Ovary (tissue), 9 donors: Measurements from ENCODE around the gene TAOK1. TPM values are rescaled to one million over a fixed set of nuclear protein-coding genes. Genes with fewer than 3 reads are reported as not detected.
"Not testable (repeated sequence)": the region's sequence is repeated elsewhere in the genome, so short reads cannot be mapped to it uniquely, and the experiment has no call there.

Experiments
- DNase-seq, 5 donors: peaks; one replicate each; pipeline ENCODE4 v3.0.0-alpha.2; 2019 to 2020
- H3K27ac ChIP-seq, 2 donors: fragments of 200-600 bp; one replicate each; pipeline versions ENCODE4 v1.5.1 to v1.8.0; 2019 to 2022
- H3K27me3 ChIP-seq: fragments of 200-600 bp; one replicate; pipeline ENCODE4 v1.8.0; 2022
- H3K36me3 ChIP-seq: fragments of 200-600 bp; sonication (generic); one replicate; pipeline ENCODE4 v1.5.1; 2019
- H3K4me1 ChIP-seq: one replicate; pipeline ENCODE4 v1.8.1; 2013; ENCODE audit warnings: mild to moderate bottlenecking, moderate library complexity; ENCODE audit not compliant: insufficient read depth
- H3K4me3 ChIP-seq: fragments of 200-600 bp; sonication (generic); one replicate; pipeline ENCODE4 v1.5.1; 2017
- H3K9me3 ChIP-seq, 2 donors: fragments of 200-600 bp in 1 of 2; sonication (generic) in 1 of 2; one replicate each; pipeline versions ENCODE4 v1.5.1 to v1.8.1; 2013 to 2019; ENCODE audit warnings: mild to moderate bottlenecking in 1 of 2, moderate library complexity in 1 of 2
- CTCF ChIP-seq, 3 donors: fragments of 450-650 bp in 2 of 3; fragments of 200-600 bp in 1 of 3; IDR thresholded peaks; one replicate each; pipeline versions ENCODE4 v1.5.1 to v1.8.0; 2016 to 2022; ENCODE audit warnings: antibody characterized with exemption in 3 of 3, mild to moderate bottlenecking in 1 of 3
- EP300 ChIP-seq: sonication (generic); formaldehyde crosslinking; IDR thresholded peaks from one replicate; pipeline ENCODE4 v1.6.1; 2017; ENCODE audit warnings: antibody characterized with exemption
- POLR2A ChIP-seq: fragments of 450-650 bp; IDR thresholded peaks from one replicate; pipeline ENCODE4 v1.6.1; 2017; ENCODE audit warnings: antibody characterized with exemption, mild to moderate bottlenecking, moderate library complexity
- WGBS, 3 donors: extraction: QIAGEN DNeasy Blood & Tissue Kit in 1 of 3; methylation state at CpG; one replicate each; pipeline versions ENCODE4 v1.1.5 to v1.1.7; 2013 to 2017; 5-methylcytosine and 5-hydroxymethylcytosine counted together
- intact Hi-C, 4 donors: fragments of 100-400 bp; cut with DNase I; formaldehyde crosslinking; loops; one replicate each; pipeline versions ENCODE4 v1.11.0 to v1.15.1; 2022 to 2023
- polyA plus RNA-seq, 2 donors: library from polyadenylated mRNA; stranded (reverse); fragments of 200-250 nt in 1 of 2; fragments of 350-450 nt in 1 of 2; fragmentation: Illumina TruSeq in 1 of 2; extraction: RNeasy Lipid Tissue Mini Kit (QIAGEN cat#74804) in 1 of 2; gene quantifications; one replicate each; pipeline ENCODE4 v1.2.3, GENCODE V29; 2013 to 2014
- total RNA-seq, 7 donors: library from RNA; depleted of rRNA in 2 of 7; stranded (reverse); fragments of >200 nt in 2 of 7; fragmentation: NEBNext Ultra II Directional in 3 of 7; extraction: Animal tissue kit (Norgen Biotek cat#: 25700) in 3 of 7; gene quantifications; one replicate each; pipeline versions ENCODE4 v1.1.0 to v1.2.4, GENCODE V29; 2016 to 2023
- donor health status: DM: no; HTN: no; CAD: no; lungs with moderate emphysema.
- donor health status: DM: no; HTN: no; CAD: no.
- donor health status: Bipolar disorder and iron deficiency.
- donor health status: DM: yes; HTN: yes; CAD: no.
- donor health status: DM: no; HTN: no; CAD: no.
- donor health status: DM: yes; HTN: yes; CAD: no.

The TAOK1 gene
- total and polyA plus RNA-seq, 9 donors: 8.7 to 66.5 (median 49.6) TPM

DNA sequence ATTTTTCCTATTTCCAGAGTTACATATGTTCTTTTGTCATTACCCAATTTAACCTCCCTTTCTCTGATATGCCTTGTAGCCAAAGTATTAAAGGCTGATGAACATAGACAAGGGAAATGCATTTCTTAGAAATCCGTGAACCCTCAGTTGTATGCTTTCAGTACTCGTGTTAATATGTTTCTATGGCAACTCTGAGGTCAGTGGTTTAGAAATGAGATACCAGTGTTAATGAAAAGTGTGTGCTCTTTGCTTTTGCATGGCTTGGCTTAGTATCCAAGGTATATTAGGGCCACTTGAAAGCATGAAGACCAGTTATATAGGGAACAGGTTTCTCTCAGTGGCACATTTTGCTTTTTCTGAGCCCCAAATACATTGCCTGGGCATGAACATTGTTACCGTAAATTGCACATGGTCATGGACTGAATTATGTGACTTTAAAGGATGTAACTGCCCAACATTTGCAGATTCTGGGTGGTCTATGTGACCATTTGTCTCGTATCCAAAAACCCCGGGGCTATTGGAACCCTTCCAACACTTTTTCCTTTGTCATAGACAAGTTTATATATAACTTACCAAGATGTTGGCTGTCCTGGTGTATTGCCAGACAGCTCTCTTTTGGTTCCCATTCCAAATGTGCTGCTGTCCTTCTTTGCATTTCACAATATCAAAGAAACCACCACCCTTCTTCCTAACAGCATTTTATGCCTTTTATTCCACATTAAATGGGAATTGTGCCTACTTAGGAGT, 159.2 kb downstream of the TAOK1 start:
- intact Hi-C loops: no loop called here
- no peak for DNase-seq
- no peaks in the 10 kb centered on the region for H3K9me3 ChIP-seq
- no peak overlapping the region for H3K4me3 ChIP-seq
- no peak overlapping the region for H3K27ac ChIP-seq
- no peaks in the 10 kb centered on the region for H3K36me3 ChIP-seq
- TF ChIP-seq EP300 (no peak), CTCF (IDR thresholded peaks at IDR 0.05) (no peak), POLR2A (no peak)
- 23 to 32% (median 30%) methylated on average over 5 of the region's 5 CpGs for WGBS, 3 donors
- no peaks in the 10 kb centered on the region for H3K27me3 ChIP-seq
- H3K4me1 ChIP-seq: no peaks in the 10 kb centered on the region

- no peak overlapping the region for H3K4me3 ChIP-seq
- TF ChIP-seq EP300 (no peak), CTCF (IDR thresholded peaks at IDR 0.05) (no peak), POLR2A (no peak)
- no peaks in the 10 kb centered on the region for H3K27me3 ChIP-seq
- H3K9me3 ChIP-seq: no peaks in the 10 kb centered on the region
- H3K27ac ChIP-seq: no peak overlapping the region
- WGBS, 3 donors: 56 to 78% (median 65%) methylated on average over 3 of the region's 3 CpGs
- intact Hi-C loops: no loop called here
- DNase-seq: no peak
- no peaks in the 10 kb centered on the region for H3K36me3 ChIP-seq
- H3K4me1 ChIP-seq: no peaks in the 10 kb centered on the region
Observed at GRCh38 chr17:29555840-29556239, 165.7 kb downstream of the TAOK1 start.

DNA sequence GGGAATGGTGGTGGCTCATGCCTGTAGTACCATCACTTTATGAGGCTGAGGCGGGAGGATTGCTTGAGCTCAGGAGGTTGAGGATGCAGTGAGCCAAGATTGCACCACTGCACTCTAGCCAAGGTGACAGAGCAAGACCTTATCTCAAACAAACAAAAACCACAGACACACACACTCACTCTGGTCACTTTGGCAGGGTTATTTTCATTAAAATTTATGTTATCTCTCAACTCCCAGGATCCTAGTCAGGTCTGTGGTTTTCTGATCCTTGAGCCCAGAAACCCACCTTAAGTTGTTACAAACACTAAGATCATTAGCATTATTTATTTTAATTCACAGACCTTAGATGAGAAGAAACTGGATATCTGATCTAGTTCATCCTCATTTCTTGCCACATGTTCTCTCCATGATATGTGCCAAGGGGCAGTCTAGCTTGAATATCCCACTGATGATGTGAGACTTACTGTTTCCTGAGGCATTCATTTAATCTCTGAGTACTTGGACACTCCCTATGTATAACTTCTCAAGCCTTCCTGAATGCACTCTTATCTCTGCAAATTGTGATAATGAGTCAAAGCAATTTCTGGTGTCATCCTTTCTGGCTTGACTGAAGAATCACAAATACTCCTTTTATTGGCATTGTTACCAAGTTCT, 167.0 kb downstream of the TAOK1 start:
- Histone ChIP-seq H3K36me3 (no peaks in the 10 kb centered on the region), H3K27ac (no peak overlapping the region), H3K27me3 (no peaks in the 10 kb centered on the region), H3K9me3 (no peaks in the 10 kb centered on the region), H3K4me1 (no peaks in the 10 kb centered on the region), H3K4me3 (no peak overlapping the region)
- WGBS, 3 donors: 65 to 81% (median 76%) methylated on average over 1 of the region's 1 CpG
- TF ChIP-seq POLR2A (no peak), EP300 (no peak), CTCF (IDR thresholded peaks at IDR 0.05) (no peak)
- intact Hi-C loops: no loop called here
- DNase-seq: no peak

GRCh38 chr17:29557739-29558116, 167.6 kb downstream of the TAOK1 start:
- Histone ChIP-seq H3K36me3 (no peaks in the 10 kb centered on the region), H3K4me1 (no peaks in the 10 kb centered on the region), H3K27ac (no peak overlapping the region), H3K9me3 (no peaks in the 10 kb centered on the region), H3K4me3 (no peak overlapping the region), H3K27me3 (no peaks in the 10 kb centered on the region)
- intact Hi-C loops: no loop called here
- TF ChIP-seq CTCF (IDR thresholded peaks at IDR 0.05): no peak
- no peak for TF ChIP-seq POLR2A
- no peak for TF ChIP-seq EP300
- DNase-seq: no peak

GRCh38 chr17:29558139-29558538, 168.0 kb downstream of the TAOK1 start:
- H3K36me3 ChIP-seq, H3K27ac ChIP-seq, H3K9me3 ChIP-seq, DNase-seq, H3K4me1 ChIP-seq, intact Hi-C loops, H3K4me3 ChIP-seq, H3K27me3 ChIP-seq: not testable (repeated sequence)
- WGBS, 3 donors: 91 to 94% (median 93%) methylated on average over 5 of the region's 5 CpGs
